Spleen (tissue), 11 donors: ENCODE measurements around the gene CLCN3. TPM values are rescaled to one million over a fixed set of nuclear protein-coding genes. Genes with fewer than 3 reads are reported as not detected.
A peak's percentile ranks its signal among the peaks of the same experiment; 100 is the strongest.
"Not testable (repeated sequence)": the region's sequence is repeated elsewhere in the genome, so short reads cannot be mapped to it uniquely, and the experiment has no call there.

Experiments
- DNase-seq: peaks from one replicate; pipeline ENCODE4 v3.0.0-alpha.2; 2020
- H3K27ac ChIP-seq, 8 donors: fragments of 200-600 bp; sonication (generic) in 7 of 8; 1 replicate in 4 of 8; 2 replicates in 4 of 8; pipeline versions ENCODE4 v1.5.0 to v1.8.0; 2016 to 2021; ENCODE audit warnings: inconsistent platforms in 4 of 8, mild to moderate bottlenecking in 4 of 8, moderate library complexity in 1 of 8
- H3K27me3 ChIP-seq, 7 donors: fragments of 200-600 bp; sonication (generic) in 6 of 7; replicated peaks in 1 of 7; 1 replicate in 4 of 7; 2 replicates in 3 of 7; pipeline versions ENCODE4 v1.5.0 to v1.8.0; 2016 to 2021; ENCODE audit warnings: inconsistent platforms in 3 of 7, mild to moderate bottlenecking in 1 of 7
- H3K36me3 ChIP-seq, 6 donors: fragments of 200-600 bp; sonication (generic) in 5 of 6; 1 replicate in 4 of 6; 2 replicates in 2 of 6; pipeline versions ENCODE4 v1.5.0 to v1.8.0; 2016 to 2021; ENCODE audit warnings: inconsistent platforms in 2 of 6
- H3K4me1 ChIP-seq, 6 donors: fragments of 200-600 bp; sonication (generic) in 5 of 6; 1 replicate in 3 of 6; 2 replicates in 3 of 6; pipeline versions ENCODE4 v1.5.0 to v1.8.0; 2016 to 2021; ENCODE audit warnings: inconsistent platforms in 3 of 6
- H3K4me3 ChIP-seq, 8 donors: fragments of 200-600 bp; sonication (generic) in 7 of 8; 1 replicate in 4 of 8; 2 replicates in 4 of 8; pipeline versions ENCODE4 v1.5.0 to v1.8.0; 2016 to 2021; ENCODE audit warnings: inconsistent platforms in 4 of 8, mild to moderate bottlenecking in 4 of 8, moderate library complexity in 2 of 8
- H3K9me3 ChIP-seq, 8 donors: fragments of 200-600 bp; sonication (generic) in 7 of 8; 1 replicate in 4 of 8; 2 replicates in 4 of 8; pipeline versions ENCODE4 v1.5.0 to v1.8.0; 2016 to 2021; ENCODE audit warnings: inconsistent platforms in 4 of 8
- POLR2A ChIP-seq, 3 donors: fragments of 450-650 bp; IDR thresholded peaks; one replicate each; pipeline ENCODE4 v1.5.1; 2017; ENCODE audit warnings: antibody characterized with exemption in 3 of 3, mild to moderate bottlenecking in 1 of 3
- POLR2AphosphoS5 ChIP-seq, 3 donors: sonication (generic); formaldehyde crosslinking; IDR thresholded peaks; one replicate each; pipeline ENCODE4 v1.5.1; 2017; ENCODE audit warnings: antibody characterized with exemption in 3 of 3
- WGBS, 5 donors: extraction: QIAGEN DNeasy Blood & Tissue Kit in 3 of 5; methylation state at CpG; one replicate each; pipeline versions ENCODE4 v1.1.5 to v1.1.7; 2013 to 2018; 5-methylcytosine and 5-hydroxymethylcytosine counted together
- intact Hi-C: fragments of 100-400 bp; cut with DNase I; formaldehyde crosslinking; loops from one replicate; pipeline ENCODE4 v1.15.0; 2023; ENCODE audit warnings: low total_unique reads
- polyA plus RNA-seq, 3 donors: library from polyadenylated mRNA; stranded (reverse); fragments of 200-250 nt; gene quantifications; one replicate each; pipeline ENCODE4 v1.2.1, GENCODE V29; 2013
- total RNA-seq, 7 donors: library from RNA; depleted of rRNA in 3 of 7; stranded (reverse); fragments of >200 nt in 3 of 7; fragmentation: NEBNext Ultra II Directional in 4 of 7; extraction: Animal tissue kit (Norgen Biotek cat#: 25700) in 4 of 7; gene quantifications; one replicate each; pipeline versions ENCODE4 v1.1.0 to v1.2.1, GENCODE V29; 2016 to 2021
- TF ChIP-seq, protein P1 (sequence below), 11 experiments: fragments of 200-600 bp in 7 of 11; fragments of 450-650 bp in 4 of 11; sonication (generic) in 4 of 11; IDR thresholded peaks in 8 of 11; conservative IDR thresholded peaks in 3 of 11; 1 replicate in 7 of 11; 2 replicates in 4 of 11; pipeline versions ENCODE4 v1.4.0 to v1.8.0; 2016 to 2021; ENCODE audit warnings: antibody characterized with exemption in 11 of 11, inconsistent platforms in 4 of 11, mild to moderate bottlenecking in 1 of 11
- donor health status: healthy with polysubstance abuse.
- donor health status: DM: no; HTN: no; CAD: no; lungs with moderate emphysema.
- donor health status: DM: no; HTN: no; CAD: no.
- donor health status: Bipolar disorder and iron deficiency.
- donor health status: healthy.
- donor health status: DM: no; HTN: no; CAD: no.
- donor health status: DM: yes; HTN: yes; CAD: no.

Gene CLCN3
- total and polyA plus RNA-seq, 10 donors = 4.0 to 43.3 (median 30.4) TPM

DNA sequence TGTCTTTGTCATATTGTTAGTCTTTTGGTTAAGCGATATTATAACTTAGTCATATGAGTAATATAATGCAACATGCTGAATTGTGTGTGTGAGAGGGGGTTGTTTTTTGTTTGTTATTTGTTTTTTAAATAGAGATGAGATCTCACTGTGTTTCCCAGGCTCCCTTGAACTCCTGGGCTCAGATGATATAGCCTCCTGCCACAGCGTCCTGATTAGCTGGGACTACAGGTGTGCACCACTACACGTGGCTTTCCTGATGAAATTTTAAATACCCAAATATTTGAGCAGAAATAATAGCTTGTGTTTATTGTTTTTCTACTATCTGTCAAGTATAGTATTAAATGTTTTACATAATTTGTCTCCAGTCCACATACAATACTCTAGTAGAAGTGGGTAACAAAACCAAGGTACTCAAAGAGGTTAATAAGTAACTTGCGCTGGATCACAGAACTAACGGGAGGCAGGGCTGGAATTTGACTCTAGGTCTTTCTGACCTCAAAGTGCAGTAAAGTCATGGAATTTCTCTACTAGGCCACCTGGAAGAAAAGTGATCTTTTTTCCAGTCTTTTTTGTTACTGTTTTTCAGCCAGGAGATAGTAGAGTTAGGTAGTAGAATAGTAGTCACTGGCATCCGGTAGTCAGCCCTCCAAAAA lies 47.8 kb downstream of the CLCN3 start:
- H3K9me3 ChIP-seq = peaks cover 0 to 17% (median 12%) of the 10 kb centered on the region in 8 donors
- H3K36me3 ChIP-seq = peaks cover 0 to 26% (median 0%) of the 10 kb centered on the region in 6 donors
- intact Hi-C loops = no loop called here
- DNase-seq = no peak
- no peaks in the 10 kb centered on the region for H3K27me3 ChIP-seq
- H3K4me1 ChIP-seq = peaks cover 0 to 21% (median 11%) of the 10 kb centered on the region in 6 donors
- no peak overlapping the region for H3K4me3 ChIP-seq
- H3K27ac ChIP-seq = no peak overlapping the region
- TF ChIP-seq POLR2AphosphoS5 (IDR thresholded peaks at IDR 0.05) (no peak), POLR2A (IDR thresholded peaks at IDR 0.05) (no peak)
- WGBS, 5 donors = 95 to 99% (median 97%) methylated on average over 6 of the region's 6 CpGs

DNA sequence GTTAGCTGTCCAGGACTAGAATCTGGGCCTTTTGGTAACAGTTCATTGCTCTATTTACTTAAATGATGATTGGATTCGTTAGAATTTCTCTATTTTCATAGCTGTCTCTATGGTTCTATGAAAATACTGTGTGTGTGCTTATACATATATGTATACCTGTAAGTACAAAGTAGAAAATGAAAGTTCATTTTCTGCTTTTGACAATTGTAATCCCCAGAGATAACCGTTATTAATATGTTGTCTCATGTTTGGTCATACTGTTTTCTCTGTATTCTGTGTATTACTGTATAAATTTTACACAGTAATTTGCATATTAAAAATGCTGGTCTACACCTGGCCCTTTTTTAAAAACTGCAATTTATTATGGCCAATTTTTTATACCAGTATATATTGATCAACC lies 55.4 kb downstream of the CLCN3 start:
- no peak for TF ChIP-seq POLR2A (IDR thresholded peaks at IDR 0.05)
- no peaks in the 10 kb centered on the region for H3K27me3 ChIP-seq
- H3K9me3 ChIP-seq = peaks cover 0 to 7% (median 0%) of the 10 kb centered on the region in 8 donors
- intact Hi-C loops = no loop called here
- 72 to 87% (median 76%) methylated on average over 2 of the region's 2 CpGs for WGBS, 5 donors
- peaks cover 0 to 27% (median 5%) of the 10 kb centered on the region in 6 donors for H3K36me3 ChIP-seq
- no peak overlapping the region for H3K27ac ChIP-seq
- no peak overlapping the region for H3K4me3 ChIP-seq
- H3K4me1 ChIP-seq = peaks cover 0 to 8% (median 0%) of the 10 kb centered on the region in 6 donors
- DNase-seq = no peak

GRCh38 chr4:169677150-169677748 lies 56.9 kb downstream of the CLCN3 start:
- DNase-seq = no peak
- no peak overlapping the region for H3K4me3 ChIP-seq
- peaks cover 0 to 25% (median 8%) of the 10 kb centered on the region in 6 donors for H3K36me3 ChIP-seq
- H3K27ac ChIP-seq = no peak overlapping the region
- peaks cover 0 to 5% (median 0%) of the 10 kb centered on the region in 8 donors for H3K9me3 ChIP-seq
- TF ChIP-seq, protein P1, sequence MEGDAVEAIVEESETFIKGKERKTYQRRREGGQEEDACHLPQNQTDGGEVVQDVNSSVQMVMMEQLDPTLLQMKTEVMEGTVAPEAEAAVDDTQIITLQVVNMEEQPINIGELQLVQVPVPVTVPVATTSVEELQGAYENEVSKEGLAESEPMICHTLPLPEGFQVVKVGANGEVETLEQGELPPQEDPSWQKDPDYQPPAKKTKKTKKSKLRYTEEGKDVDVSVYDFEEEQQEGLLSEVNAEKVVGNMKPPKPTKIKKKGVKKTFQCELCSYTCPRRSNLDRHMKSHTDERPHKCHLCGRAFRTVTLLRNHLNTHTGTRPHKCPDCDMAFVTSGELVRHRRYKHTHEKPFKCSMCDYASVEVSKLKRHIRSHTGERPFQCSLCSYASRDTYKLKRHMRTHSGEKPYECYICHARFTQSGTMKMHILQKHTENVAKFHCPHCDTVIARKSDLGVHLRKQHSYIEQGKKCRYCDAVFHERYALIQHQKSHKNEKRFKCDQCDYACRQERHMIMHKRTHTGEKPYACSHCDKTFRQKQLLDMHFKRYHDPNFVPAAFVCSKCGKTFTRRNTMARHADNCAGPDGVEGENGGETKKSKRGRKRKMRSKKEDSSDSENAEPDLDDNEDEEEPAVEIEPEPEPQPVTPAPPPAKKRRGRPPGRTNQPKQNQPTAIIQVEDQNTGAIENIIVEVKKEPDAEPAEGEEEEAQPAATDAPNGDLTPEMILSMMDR (IDR thresholded peaks at IDR 0.05 in 8 of 11, conservative IDR thresholded peaks at IDR 0.05 in 3 of 11) = no peak
- TF ChIP-seq POLR2A (IDR thresholded peaks at IDR 0.05) (no peak), POLR2AphosphoS5 (IDR thresholded peaks at IDR 0.05) (no peak)
- no peaks in the 10 kb centered on the region for H3K27me3 ChIP-seq
- peaks cover 0 to 8% (median 0%) of the 10 kb centered on the region in 6 donors for H3K4me1 ChIP-seq
- 85 to 95% (median 92%) methylated on average over 2 of the region's 2 CpGs for WGBS, 5 donors
- intact Hi-C loops = no loop called here

- intact Hi-C loops, H3K27me3 ChIP-seq, H3K27ac ChIP-seq, H3K9me3 ChIP-seq, H3K4me3 ChIP-seq, DNase-seq, H3K4me1 ChIP-seq: not testable (repeated sequence)
- H3K36me3 ChIP-seq = peaks cover 0 to 31% (median 9%) of the 10 kb centered on the region in 6 donors
- WGBS, 5 donors = 79 to 92% (median 87%) methylated on average over 1 to 2 of the region's 2 CpGs
Observed at GRCh38 chr4:169678486-169678885, 58.1 kb downstream of the CLCN3 start.

DNA sequence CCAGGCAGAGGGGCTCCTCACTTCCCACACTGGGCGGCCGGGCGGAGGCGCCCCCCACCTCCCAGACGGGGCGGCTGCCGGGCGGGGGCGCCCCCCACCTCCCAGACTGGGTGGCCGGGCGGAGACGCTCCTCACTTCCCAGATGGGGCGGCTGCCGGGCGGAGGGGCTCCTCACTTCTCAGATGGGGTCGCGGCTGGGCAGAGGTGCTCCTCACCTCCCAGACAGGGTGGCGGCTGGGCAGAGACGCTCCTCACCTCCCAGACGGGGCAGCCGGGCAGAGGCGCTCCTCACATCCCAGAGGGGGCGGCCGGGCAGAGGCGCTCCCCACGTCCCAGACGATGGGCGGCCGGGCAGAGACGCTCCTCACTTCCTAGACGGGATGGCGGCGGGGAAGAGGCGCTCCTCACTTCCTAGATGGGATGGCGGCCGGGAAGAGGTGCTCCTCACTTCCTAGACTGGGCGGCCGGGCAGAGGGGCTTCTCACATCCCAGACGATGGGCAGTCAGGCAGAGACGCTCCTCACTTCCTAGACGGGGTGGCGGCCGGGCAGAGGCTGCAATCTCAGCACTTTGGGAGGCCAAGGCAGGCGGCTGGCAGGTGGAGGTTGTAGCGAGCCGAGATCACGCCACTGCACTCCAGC lies 58.7 kb downstream of the CLCN3 start:
- H3K9me3 ChIP-seq, intact Hi-C loops, H3K27me3 ChIP-seq, H3K27ac ChIP-seq, H3K4me1 ChIP-seq, H3K4me3 ChIP-seq: not testable (repeated sequence)
- WGBS, 5 donors = 95 to 98% (median 96%) methylated on average over 27 to 47 of the region's 47 CpGs
- DNase-seq = peak; percentile 69
- peaks cover 0 to 37% (median 14%) of the 10 kb centered on the region in 6 donors for H3K36me3 ChIP-seq
